Natural killer cell (primary cell): ENCODE data around the gene SPEN. TPM values are rescaled to one million over a fixed set of nuclear protein-coding genes. Genes with fewer than 3 reads are reported as not detected.

Experiments
- ATAC-seq, 3 donors: fragments of 150-1000 bp in 2 of 3; fragments of 200-7000 bp in 1 of 3; cut with Tn5 transposase; 1 replicate in 1 of 3; 2 replicates in 2 of 3; pipeline ENCODE4 v1.10.0; 2021; ENCODE audit warnings: mild to moderate bottlenecking in 2 of 3, moderate library complexity in 2 of 3
- DNase-seq, 2 donors: peaks; one replicate each; pipeline versions ENCODE4 v3.0.0 to v3.0.0-alpha.2; 2013 to 2021; ENCODE audit warnings: mixed read lengths in 1 of 2
- H3K27ac ChIP-seq: one replicate; pipeline ENCODE4 v1.5.1; 2013; ENCODE audit warnings: mild to moderate bottlenecking, low read length
- H3K27me3 ChIP-seq: one replicate; pipeline ENCODE4 v1.6.1; 2013; ENCODE audit warnings: low read length; ENCODE audit not compliant: control insufficient read depth, insufficient read depth
- H3K36me3 ChIP-seq: one replicate; pipeline ENCODE4 v1.6.1; 2013; ENCODE audit warnings: low read length; ENCODE audit not compliant: control insufficient read depth, insufficient read depth
- H3K4me1 ChIP-seq: one replicate; pipeline ENCODE4 v1.6.1; 2013; ENCODE audit warnings: low read length; ENCODE audit not compliant: control insufficient read depth, insufficient read depth
- H3K4me3 ChIP-seq: one replicate; pipeline ENCODE4 v1.5.1; 2013; ENCODE audit warnings: low read length
- H3K9me3 ChIP-seq: one replicate; pipeline ENCODE4 v1.6.1; 2013; ENCODE audit warnings: low read length; ENCODE audit not compliant: control insufficient read depth, insufficient read depth
- H3K27ac Mint-ChIP-seq, 2 donors: one replicate each; pipeline ENCODE4 v1.8.0; 2022; ENCODE audit warnings: mild to moderate bottlenecking in 2 of 2, mixed read lengths in 2 of 2, moderate library complexity in 1 of 2
- H3K27me3 Mint-ChIP-seq, 2 donors: one replicate each; pipeline ENCODE4 v1.8.0; 2022; ENCODE audit warnings: low read depth in 2 of 2, mixed read lengths in 2 of 2
- H3K36me3 Mint-ChIP-seq: one replicate; pipeline ENCODE4 v1.8.0; 2022; ENCODE audit warnings: mixed read lengths
- H3K4me1 Mint-ChIP-seq, 2 donors: one replicate each; pipeline ENCODE4 v1.8.0; 2022; ENCODE audit warnings: mixed read lengths in 2 of 2
- H3K4me3 Mint-ChIP-seq: one replicate; pipeline ENCODE4 v1.8.0; 2022; ENCODE audit warnings: mild to moderate bottlenecking, moderate library complexity, mixed read lengths
- H3K9me3 Mint-ChIP-seq, 2 donors: one replicate each; pipeline ENCODE4 v1.8.0; 2022; ENCODE audit warnings: mixed read lengths in 2 of 2
- WGBS: methylation state at CpG from one replicate; pipeline ENCODE4 v1.1.7; 2013; ENCODE audit warnings: missing lambda C conversion rate; ENCODE audit not compliant: insufficient coverage; 5-methylcytosine and 5-hydroxymethylcytosine counted together
- intact Hi-C: fragments of 100-400 bp; cut with micrococcal nuclease; formaldehyde crosslinking; loops from one replicate; pipeline ENCODE4 v1.14.2; 2022
- total RNA-seq, 4 donors: library from RNA; stranded (reverse); fragments of 120-200 nt in 1 of 4; gene quantifications; one replicate each; pipeline versions ENCODE4 v1.2.3 to v1.2.4, GENCODE V29; 2013 to 2022
- TF ChIP-seq, protein P1 (sequence below): fragments of 200-600 bp; IDR thresholded peaks from one replicate; pipeline ENCODE4 v1.8.0; 2022; ENCODE audit warnings: antibody characterized with exemption

Gene SPEN
- total RNA-seq, 3 donors from 2014 or later (not counting 1 experiment from before 2014, with no cell fraction given) = 98.1 to 114 (median 105) TPM

- intact Hi-C loops = loop anchor here (5.0 kb wide), 1 partner anchor 36 kb away; no protein-coding TSS in a partner anchor
- Histone ChIP-seq H3K27ac (no peak overlapping the region), H3K4me3 (no peak overlapping the region), H3K36me3 (no peaks in the 10 kb centered on the region), H3K27me3 (no peaks in the 10 kb centered on the region), H3K4me1 (peaks cover 28% of the 10 kb centered on the region), H3K9me3 (no peaks in the 10 kb centered on the region)
- ATAC-seq = no peak
- no peak for DNase-seq
- WGBS = 77% methylated on average over 14 of the region's 16 CpGs
- H3K36me3 Mint-ChIP-seq = no peaks in the 10 kb centered on the region
- no peaks in the 10 kb centered on the region for H3K9me3 Mint-ChIP-seq
- H3K27ac Mint-ChIP-seq = peak overlapping the region in 1 of 2 donors; percentile 96
- TF ChIP-seq, protein P1, sequence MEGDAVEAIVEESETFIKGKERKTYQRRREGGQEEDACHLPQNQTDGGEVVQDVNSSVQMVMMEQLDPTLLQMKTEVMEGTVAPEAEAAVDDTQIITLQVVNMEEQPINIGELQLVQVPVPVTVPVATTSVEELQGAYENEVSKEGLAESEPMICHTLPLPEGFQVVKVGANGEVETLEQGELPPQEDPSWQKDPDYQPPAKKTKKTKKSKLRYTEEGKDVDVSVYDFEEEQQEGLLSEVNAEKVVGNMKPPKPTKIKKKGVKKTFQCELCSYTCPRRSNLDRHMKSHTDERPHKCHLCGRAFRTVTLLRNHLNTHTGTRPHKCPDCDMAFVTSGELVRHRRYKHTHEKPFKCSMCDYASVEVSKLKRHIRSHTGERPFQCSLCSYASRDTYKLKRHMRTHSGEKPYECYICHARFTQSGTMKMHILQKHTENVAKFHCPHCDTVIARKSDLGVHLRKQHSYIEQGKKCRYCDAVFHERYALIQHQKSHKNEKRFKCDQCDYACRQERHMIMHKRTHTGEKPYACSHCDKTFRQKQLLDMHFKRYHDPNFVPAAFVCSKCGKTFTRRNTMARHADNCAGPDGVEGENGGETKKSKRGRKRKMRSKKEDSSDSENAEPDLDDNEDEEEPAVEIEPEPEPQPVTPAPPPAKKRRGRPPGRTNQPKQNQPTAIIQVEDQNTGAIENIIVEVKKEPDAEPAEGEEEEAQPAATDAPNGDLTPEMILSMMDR = no peak
- no peaks in the 10 kb centered on the region for H3K27me3 Mint-ChIP-seq
- peak overlapping the region; percentile 56 for H3K4me3 Mint-ChIP-seq
- H3K4me1 Mint-ChIP-seq = peaks cover 30% of the 10 kb centered on the region in 2 donors
These were observed 3.9 kb downstream of the SPEN start for GRCh38 chr1:15851210-15852035.

GRCh38 chr1:15852036-15852827 lies 4.7 kb downstream of the SPEN start:
- DNase-seq (no peak), ATAC-seq (no peak)
- H3K27me3 Mint-ChIP-seq = no peaks in the 10 kb centered on the region
- H3K27me3 ChIP-seq = no peaks in the 10 kb centered on the region
- H3K27ac ChIP-seq = no peak overlapping the region
- TF ChIP-seq, protein P1 = no peak
- H3K9me3 ChIP-seq = no peaks in the 10 kb centered on the region
- no peak overlapping the region for H3K27ac Mint-ChIP-seq
- H3K4me3 ChIP-seq = no peak overlapping the region
- intact Hi-C loops = loop anchor here (5.0 kb wide), 1 partner anchor 35 kb away; no protein-coding TSS in a partner anchor
- H3K4me3 Mint-ChIP-seq = no peak overlapping the region
- H3K4me1 Mint-ChIP-seq = peaks cover 30 to 35% of the 10 kb centered on the region in 2 donors
- no peaks in the 10 kb centered on the region for H3K36me3 Mint-ChIP-seq
- H3K9me3 Mint-ChIP-seq = no peaks in the 10 kb centered on the region
- no peaks in the 10 kb centered on the region for H3K36me3 ChIP-seq
- peaks cover 20% of the 10 kb centered on the region for H3K4me1 ChIP-seq
- 37% methylated on average over 6 of the region's 6 CpGs for WGBS

DNA sequence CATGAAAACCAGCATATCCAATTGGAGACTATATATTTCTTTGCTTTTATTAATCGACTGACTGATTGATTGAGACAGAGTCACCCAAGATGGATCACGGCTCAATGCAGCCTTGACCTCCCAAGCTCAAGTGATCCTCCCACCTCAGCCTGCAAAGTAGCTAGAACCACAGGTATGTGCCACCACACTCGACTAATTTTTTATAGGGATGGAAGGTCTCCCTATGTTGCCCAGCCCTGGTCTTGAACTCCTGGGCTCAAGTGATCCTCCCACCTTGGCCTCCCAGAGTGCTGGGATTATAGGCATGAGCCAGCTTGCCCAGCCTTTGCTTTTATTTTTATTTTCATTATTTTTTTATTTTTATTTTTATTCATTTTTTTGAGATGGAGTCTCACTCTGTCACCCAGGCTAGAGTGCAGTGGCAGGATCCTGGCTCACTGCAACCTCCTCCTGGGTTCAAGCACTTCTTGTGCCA lies 5.4 kb downstream of the SPEN start:
- H3K9me3 ChIP-seq = no peaks in the 10 kb centered on the region
- H3K27ac ChIP-seq = no peak overlapping the region
- H3K9me3 Mint-ChIP-seq = no peaks in the 10 kb centered on the region
- no peaks in the 10 kb centered on the region for H3K36me3 Mint-ChIP-seq
- H3K4me3 Mint-ChIP-seq = no peak overlapping the region
- H3K27me3 Mint-ChIP-seq = no peaks in the 10 kb centered on the region
- WGBS = 100% methylated on average over 3 of the region's 3 CpGs
- H3K4me1 ChIP-seq = peaks cover 24% of the 10 kb centered on the region
- no peak overlapping the region for H3K27ac Mint-ChIP-seq
- ATAC-seq (no peak), DNase-seq (no peak)
- H3K4me3 ChIP-seq = no peak overlapping the region
- H3K27me3 ChIP-seq = no peaks in the 10 kb centered on the region
- no peaks in the 10 kb centered on the region for H3K36me3 ChIP-seq
- H3K4me1 Mint-ChIP-seq = peaks cover 30 to 36% of the 10 kb centered on the region in 2 donors
- intact Hi-C loops = loop anchor here (5.0 kb wide), 1 partner anchor 34 kb away; no protein-coding TSS in a partner anchor
- TF ChIP-seq, protein P1 = no peak
